ENCODE results near the gene SPATS2L.

- no peak for TF ChIP-seq CTCF (IDR thresholded peaks at IDR 0.05)
- TF ChIP-seq EZH2 (IDR thresholded peaks at IDR 0.05): no peak
- no peak for TF ChIP-seq EZH2phosphoT487 (IDR thresholded peaks at IDR 0.05)
Measured at GRCh38 chr2:200506679-200507078, 200.2 kb downstream of the SPATS2L start.
